GM12878 (cell line): ENCODE data around the gene LCN1.
"Not testable (repeated sequence)": the region's sequence is repeated elsewhere in the genome, so short reads cannot be mapped to it uniquely, and the experiment has no call there.

Experiments used
- BHLHE40 ChIP-seq, 2 experiments: fragments of 450-650 bp in 1 of 2; IDR thresholded peaks; 2 replicates each; pipeline ENCODE4 v1.6.1; 2011 to 2017; ENCODE audit warnings: low read depth in 2 of 2, borderline replicate concordance in 1 of 2, improper control_type of control experiment in 1 of 2, low read length in 1 of 2, mild to moderate bottlenecking in 1 of 2
- EP300 ChIP-seq, 2 experiments: fragments of 150-350 bp in 1 of 2; IDR thresholded peaks; 2 replicates each; pipeline ENCODE4 v1.6.1; 2011 to 2012; ENCODE audit warnings: low read depth in 2 of 2, low read length in 2 of 2, borderline replicate concordance in 1 of 2, improper control_type of control experiment in 1 of 2, inconsistent platforms in 1 of 2; ENCODE audit not compliant: control insufficient read depth in 1 of 2
- FOXK2 ChIP-seq: fragments of 450-650 bp; IDR thresholded peaks from 2 replicates; pipeline ENCODE4 v1.6.1; 2017; ENCODE audit warnings: mild to moderate bottlenecking, moderate library complexity
- HDAC2 ChIP-seq: fragments of 200-600 bp; sonication (generic); IDR thresholded peaks from 2 replicates; pipeline ENCODE4 v1.6.1; 2017
- POLR2AphosphoS5 ChIP-seq: IDR thresholded peaks from 2 replicates; pipeline ENCODE4 v1.6.1; 2011; ENCODE audit warnings: mild to moderate bottlenecking, low read length, inconsistent platforms
- RAD21 ChIP-seq: IDR thresholded peaks from 2 replicates; pipeline ENCODE4 v1.6.1; 2011; ENCODE audit warnings: mild to moderate bottlenecking, low read depth, low read length, moderate library complexity; ENCODE audit not compliant: insufficient read depth
- TF ChIP-seq, protein P1 (sequence below): IDR thresholded peaks from 2 replicates; pipeline ENCODE4 v1.6.1; 2011; ENCODE audit warnings: borderline replicate concordance, low read depth, mild to moderate bottlenecking, moderate library complexity, mixed read lengths, low read length; ENCODE audit not compliant: insufficient read depth; ENCODE audit errors: extremely low read length
- TF ChIP-seq, protein P2 (sequence below), 3 experiments: IDR thresholded peaks in 2 of 3; conservative IDR thresholded peaks in 1 of 3; 2 replicates each; pipeline ENCODE4 v1.5.1; 2011; ENCODE audit warnings: low read depth in 3 of 3, low read length in 3 of 3, mild to moderate bottlenecking in 3 of 3, control low read depth in 2 of 3, moderate library complexity in 2 of 3, inconsistent platforms in 1 of 3, mixed read lengths in 1 of 3; ENCODE audit not compliant: control insufficient read depth in 2 of 3, insufficient read depth in 1 of 3; ENCODE audit errors: extremely low read depth in 1 of 3

DNA sequence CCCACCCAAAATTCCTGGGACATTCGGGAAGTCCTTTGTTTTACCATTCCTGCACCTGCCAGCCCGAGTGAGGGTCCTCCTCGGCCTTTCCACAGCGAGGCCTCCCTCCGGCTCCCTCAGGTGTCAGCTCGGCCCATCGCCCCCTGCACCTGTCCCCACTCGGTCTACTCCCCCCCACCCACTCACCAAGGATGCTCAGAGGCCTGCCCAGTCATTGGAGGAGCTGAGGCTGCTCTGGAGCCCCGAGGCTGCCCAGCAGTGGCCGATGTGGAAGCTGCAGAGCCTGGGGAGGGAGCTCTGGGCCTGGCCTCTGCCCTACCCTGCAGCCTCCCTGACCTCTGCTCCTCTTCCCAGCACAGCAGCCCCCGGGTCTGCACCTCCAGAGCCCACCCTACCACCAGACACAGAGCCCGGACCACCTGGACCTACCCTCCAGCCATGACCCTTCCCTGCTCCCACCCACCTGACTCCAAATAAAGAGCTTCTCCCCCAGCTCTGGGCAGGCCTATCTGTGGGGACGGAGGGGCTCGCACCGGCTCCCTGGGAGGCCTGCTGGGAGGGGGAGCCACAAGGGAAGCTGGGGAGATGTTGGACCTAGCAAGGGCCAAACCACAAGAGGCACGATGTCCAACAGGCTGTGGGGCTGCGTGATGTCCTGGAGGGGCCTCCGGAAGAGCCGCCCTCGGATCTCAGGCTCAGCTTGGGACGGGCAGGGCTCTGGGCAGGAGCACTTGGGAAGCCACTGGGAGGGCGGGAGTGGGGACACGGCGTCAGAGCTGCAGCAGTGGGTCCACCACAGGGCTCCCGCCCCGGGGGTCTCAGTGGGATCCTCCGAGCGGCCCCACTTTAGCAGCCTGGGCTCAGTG, 28.5 kb downstream of the LCN1 start:
- not testable (repeated sequence) for TF ChIP-seq POLR2AphosphoS5; BHLHE40 (IDR thresholded peaks at IDR 0.05; ENCODE audit: borderline replicate concordance in 1 of 2, low read depth in 2 of 2, low read length in 1 of 2); HDAC2; RAD21; EP300 (IDR thresholded peaks at IDR 0.05; ENCODE audit: borderline replicate concordance in 1 of 2, control insufficient read depth in 1 of 2, low read depth in 2 of 2, low read length in 2 of 2); FOXK2
- TF ChIP-seq, protein P1, sequence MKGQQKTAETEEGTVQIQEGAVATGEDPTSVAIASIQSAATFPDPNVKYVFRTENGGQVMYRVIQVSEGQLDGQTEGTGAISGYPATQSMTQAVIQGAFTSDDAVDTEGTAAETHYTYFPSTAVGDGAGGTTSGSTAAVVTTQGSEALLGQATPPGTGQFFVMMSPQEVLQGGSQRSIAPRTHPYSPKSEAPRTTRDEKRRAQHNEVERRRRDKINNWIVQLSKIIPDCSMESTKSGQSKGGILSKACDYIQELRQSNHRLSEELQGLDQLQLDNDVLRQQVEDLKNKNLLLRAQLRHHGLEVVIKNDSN, result not testable (repeated sequence)
- TF ChIP-seq, protein P2, sequence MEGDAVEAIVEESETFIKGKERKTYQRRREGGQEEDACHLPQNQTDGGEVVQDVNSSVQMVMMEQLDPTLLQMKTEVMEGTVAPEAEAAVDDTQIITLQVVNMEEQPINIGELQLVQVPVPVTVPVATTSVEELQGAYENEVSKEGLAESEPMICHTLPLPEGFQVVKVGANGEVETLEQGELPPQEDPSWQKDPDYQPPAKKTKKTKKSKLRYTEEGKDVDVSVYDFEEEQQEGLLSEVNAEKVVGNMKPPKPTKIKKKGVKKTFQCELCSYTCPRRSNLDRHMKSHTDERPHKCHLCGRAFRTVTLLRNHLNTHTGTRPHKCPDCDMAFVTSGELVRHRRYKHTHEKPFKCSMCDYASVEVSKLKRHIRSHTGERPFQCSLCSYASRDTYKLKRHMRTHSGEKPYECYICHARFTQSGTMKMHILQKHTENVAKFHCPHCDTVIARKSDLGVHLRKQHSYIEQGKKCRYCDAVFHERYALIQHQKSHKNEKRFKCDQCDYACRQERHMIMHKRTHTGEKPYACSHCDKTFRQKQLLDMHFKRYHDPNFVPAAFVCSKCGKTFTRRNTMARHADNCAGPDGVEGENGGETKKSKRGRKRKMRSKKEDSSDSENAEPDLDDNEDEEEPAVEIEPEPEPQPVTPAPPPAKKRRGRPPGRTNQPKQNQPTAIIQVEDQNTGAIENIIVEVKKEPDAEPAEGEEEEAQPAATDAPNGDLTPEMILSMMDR (IDR thresholded peaks at IDR 0.05 in 2 of 3, conservative IDR thresholded peaks at IDR 0.05 in 1 of 3; ENCODE audit: control insufficient read depth in 2 of 3, extremely low read depth in 1 of 3, insufficient read depth in 1 of 3, low read depth in 3 of 3, low read length in 3 of 3), result not testable (repeated sequence)
